Brain pericyte (primary cell): ENCODE data around the gene UBL4A.
"Not testable (repeated sequence)": the region's sequence is repeated elsewhere in the genome, so short reads cannot be mapped to it uniquely, and the experiment has no call there.

Source experiments
- DNase-seq: peaks from one replicate; pipeline ENCODE4 v3.0.0-alpha.2; 2012; ENCODE audit warnings: low read depth, low spot score

Gene UBL4A

GRCh38 chrX:154508384-154508745, 21.9 kb upstream of the UBL4A start:
- no peak for DNase-seq

- no peak for DNase-seq
Measured at GRCh38 chrX:154507673-154508383, 21.4 kb upstream of the UBL4A start.

GRCh38 chrX:154506483-154507332, 20.3 kb upstream of the UBL4A start:
- DNase-seq = no peak

- DNase-seq = no peak
Measured at GRCh38 chrX:154505734-154506133, 19.3 kb upstream of the UBL4A start.

GRCh38 chrX:154502989-154503388, 16.6 kb upstream of the UBL4A start:
- DNase-seq = no peak

- no peak for DNase-seq
Measured at GRCh38 chrX:154502098-154502497, 15.7 kb upstream of the UBL4A start.

GRCh38 chrX:154501423-154501822, 15.0 kb upstream of the UBL4A start:
- not testable (repeated sequence) for DNase-seq

GRCh38 chrX:154496591-154497137, 10.2 kb upstream of the UBL4A start:
- DNase-seq = not testable (repeated sequence)

- no peak for DNase-seq
Measured at GRCh38 chrX:154495472-154495922, 9.1 kb upstream of the UBL4A start.

GRCh38 chrX:154494715-154495114, 8.3 kb upstream of the UBL4A start:
- no peak for DNase-seq

- DNase-seq = peak; percentile 69
Measured at GRCh38 chrX:154490414-154491083, 4.1 kb upstream of the UBL4A start, which contains the start of gene SLC10A3. Gene SLC10A3, minus strand, starts transcription at chrX:154490629. Its CDS starts 1,689 bp downstream, at chrX:154488940.

GRCh38 chrX:154490021-154490413, 3.6 kb upstream of the UBL4A start:
- DNase-seq = no peak

- DNase-seq = no peak
Measured at GRCh38 chrX:154489182-154489581, 2.8 kb upstream of the UBL4A start.

GRCh38 chrX:154488336-154489075, 2.1 kb upstream of the UBL4A start:
- no peak for DNase-seq

- no peak for DNase-seq
Measured at GRCh38 chrX:154487518-154488290, 1.3 kb upstream of the UBL4A start.

GRCh38 chrX:154486052-154486395, 391 bp downstream of the UBL4A start:
- no peak for DNase-seq

- DNase-seq = no peak
Measured at GRCh38 chrX:154485150-154486051, 1.0 kb downstream of the UBL4A start.

- no peak for DNase-seq
Measured at GRCh38 chrX:154484255-154485149, 1.9 kb downstream of the UBL4A start.
